GM20431 (cell line): ENCODE data around the gene SIVA1.
"Not testable (repeated sequence)": the region's sequence is repeated elsewhere in the genome, so short reads cannot be mapped to it uniquely, and the experiment has no call there.

Experiments
- in situ Hi-C: fragments of 300-500 bp; cut with MseI, MboI; formaldehyde crosslinking; loops from one replicate; pipeline ENCODE4 v1.15.0; 2020; ENCODE audit warnings: low sequenced_read_pairs; ENCODE audit not compliant: unreplicated experiment

The SIVA1 gene

GRCh38 chr14:104718871-104719270, 34.1 kb upstream of the SIVA1 start:
- in situ Hi-C loops = no loop called here

- in situ Hi-C loops = no loop called here
Observed at GRCh38 chr14:104719343-104719742, 33.6 kb upstream of the SIVA1 start.

GRCh38 chr14:104721505-104722431, 31.2 kb upstream of the SIVA1 start:
- in situ Hi-C loops = no loop called here

GRCh38 chr14:104722938-104723650, 29.9 kb upstream of the SIVA1 start:
- in situ Hi-C loops = no loop called here

GRCh38 chr14:104723651-104724406, 29.1 kb upstream of the SIVA1 start, which contains the start of gene ADSS1:
Gene ADSS1 (plus strand): TSS chr14:104724229. CDS start chr14:104724271, 42 bp downstream.
- in situ Hi-C loops = no loop called here

GRCh38 chr14:104724407-104724980, 28.5 kb upstream of the SIVA1 start:
- in situ Hi-C loops = no loop called here

- in situ Hi-C loops = no loop called here
Observed at GRCh38 chr14:104724981-104725771, 27.8 kb upstream of the SIVA1 start.

- in situ Hi-C loops = no loop called here
Observed at GRCh38 chr14:104725772-104726548, 27.0 kb upstream of the SIVA1 start.

GRCh38 chr14:104726600-104727451, 26.1 kb upstream of the SIVA1 start:
- in situ Hi-C loops = no loop called here

- in situ Hi-C loops = no loop called here
Observed at GRCh38 chr14:104728631-104729030, 24.3 kb upstream of the SIVA1 start.

GRCh38 chr14:104729176-104729834, 23.6 kb upstream of the SIVA1 start:
- in situ Hi-C loops = not testable (repeated sequence)

GRCh38 chr14:104729835-104730181, 23.1 kb upstream of the SIVA1 start:
- in situ Hi-C loops = no loop called here

- in situ Hi-C loops = no loop called here
Observed at GRCh38 chr14:104730487-104730886, 22.5 kb upstream of the SIVA1 start.

- in situ Hi-C loops = no loop called here
Observed at GRCh38 chr14:104731320-104732294, 21.3 kb upstream of the SIVA1 start.

GRCh38 chr14:104732355-104732804, 20.6 kb upstream of the SIVA1 start:
- in situ Hi-C loops = no loop called here
